SK-N-MC (cell line): ENCODE results near the gene HPCAL1.

ENCODE experiments used
- DNase-seq: peaks from one replicate; pipeline ENCODE4 v3.0.0-alpha.2; 2011; ENCODE audit warnings: low read depth, low spot score
- H3K27ac ChIP-seq: fragments of 200-600 bp; sonication (generic); 2 replicates; pipeline ENCODE4 v1.5.1; 2016; ENCODE audit warnings: mixed run types
- H3K36me3 ChIP-seq: fragments of 200-600 bp; sonication (generic); 2 replicates; pipeline ENCODE4 v1.6.1; 2017; ENCODE audit warnings: antibody characterized with exemption, low read length, mixed read lengths; ENCODE audit not compliant: insufficient read depth
- H3K4me3 ChIP-seq: fragments of 200-600 bp; sonication (generic); 2 replicates; pipeline ENCODE4 v1.5.1; 2016
- H3K9ac ChIP-seq: fragments of 200-600 bp; sonication (generic); 2 replicates; pipeline ENCODE4 v1.8.0; 2017; ENCODE audit warnings: mixed run types, mixed read lengths; ENCODE audit not compliant: insufficient read length
- H3K9me3 ChIP-seq: fragments of 200-600 bp; sonication (generic); 2 replicates; pipeline ENCODE4 v1.6.1; 2017; ENCODE audit warnings: low read depth, mild to moderate bottlenecking, antibody characterized with exemption, low read length, moderate library complexity, mixed read lengths
- EZH2 ChIP-seq: fragments of 200-600 bp; sonication (generic); IDR thresholded peaks from one replicate; pipeline ENCODE4 v1.6.1; 2017; ENCODE audit warnings: antibody characterized with exemption
- FOXP2 ChIP-seq: optimal IDR thresholded peaks from 2 replicates; pipeline ENCODE3; 2011; ENCODE audit warnings: mild to moderate bottlenecking, moderate library complexity; ENCODE audit not compliant: insufficient read depth; ENCODE audit errors: extremely low read length, control extremely low read depth
- POLR2AphosphoS5 ChIP-seq: IDR thresholded peaks from 2 replicates; pipeline ENCODE4 v1.6.1; 2012; ENCODE audit warnings: mild to moderate bottlenecking, low read depth, low read length, borderline replicate concordance

Gene HPCAL1

DNA sequence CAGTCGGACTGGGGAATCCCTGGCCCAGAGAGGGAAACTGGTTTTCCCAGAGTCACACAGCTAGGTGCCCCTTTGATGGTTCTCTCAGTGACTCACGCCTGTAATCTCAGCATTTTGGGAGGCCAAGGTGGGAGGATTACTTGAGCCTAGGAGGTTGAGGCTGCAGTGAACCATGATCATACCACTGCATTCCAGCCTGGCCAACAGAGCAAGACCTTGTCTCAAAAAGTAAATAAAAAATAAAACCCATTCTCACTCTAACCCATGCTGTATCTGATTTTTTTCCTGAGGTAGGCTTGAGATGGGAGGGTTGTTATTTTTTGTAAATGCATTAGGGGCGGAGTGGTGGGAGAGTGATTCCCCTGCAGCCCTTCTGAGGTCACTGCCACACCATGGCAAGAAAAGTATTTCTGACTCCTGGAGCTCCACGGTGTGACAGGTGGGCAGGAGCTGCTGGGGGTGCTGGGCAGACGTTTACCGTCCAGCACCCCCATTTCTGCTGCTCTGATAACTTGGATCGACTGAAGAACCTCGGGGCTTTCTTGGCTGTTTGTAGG lies 60.3 kb downstream of the HPCAL1 start:
- no peak for DNase-seq
- TF ChIP-seq FOXP2: no peak
- TF ChIP-seq EZH2: no peak
- no peak for TF ChIP-seq POLR2AphosphoS5
- Histone ChIP-seq H3K36me3 (no peaks in the 10 kb centered on the region), H3K9ac (no peak overlapping the region), H3K27ac (no peak overlapping the region), H3K4me3 (no peak overlapping the region), H3K9me3 (no peaks in the 10 kb centered on the region)

DNA sequence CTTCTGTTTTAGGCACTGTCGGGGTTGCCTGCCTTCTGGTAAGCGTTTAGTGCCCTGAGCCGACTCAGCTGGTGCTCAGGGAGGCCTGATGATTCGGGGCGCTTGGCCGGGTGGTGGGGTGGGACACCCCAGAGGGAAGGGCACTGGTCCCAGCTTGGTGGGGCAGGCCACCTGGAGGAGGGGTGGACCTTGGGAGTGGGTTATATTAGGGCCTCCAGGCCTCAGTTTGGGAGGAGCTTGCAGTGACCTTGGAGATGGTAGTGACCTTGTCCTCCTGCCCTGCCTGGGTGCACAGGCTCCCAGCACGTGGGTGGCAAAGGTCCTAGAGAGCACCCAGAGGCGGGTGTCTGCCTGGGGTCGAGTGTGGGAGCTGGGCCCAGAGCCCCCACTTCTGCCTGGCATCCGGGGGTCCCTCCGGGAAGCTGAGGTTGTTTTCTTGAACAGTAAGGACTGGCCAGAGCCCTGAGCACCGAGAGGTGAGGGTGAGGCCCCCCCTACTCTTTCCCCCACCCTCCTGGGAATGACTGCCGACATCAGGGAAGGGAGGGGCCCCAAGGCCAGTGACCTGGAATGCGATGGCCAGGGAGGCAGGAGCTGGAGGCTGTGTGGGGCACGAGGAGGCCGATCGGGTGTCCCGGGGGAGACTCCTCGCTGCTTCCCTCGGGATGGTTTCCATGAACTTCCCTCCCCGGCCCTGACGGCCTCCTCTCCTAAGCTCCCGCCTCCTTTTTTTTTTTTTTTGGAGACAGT lies 61.3 kb downstream of the HPCAL1 start:
- no peak for DNase-seq
- H3K36me3 ChIP-seq: no peaks in the 10 kb centered on the region
- H3K9ac ChIP-seq: no peak overlapping the region
- H3K9me3 ChIP-seq: no peaks in the 10 kb centered on the region
- no peak overlapping the region for H3K4me3 ChIP-seq
- no peak overlapping the region for H3K27ac ChIP-seq
- TF ChIP-seq EZH2 (no peak), POLR2AphosphoS5 (no peak), FOXP2 (no peak)

DNA sequence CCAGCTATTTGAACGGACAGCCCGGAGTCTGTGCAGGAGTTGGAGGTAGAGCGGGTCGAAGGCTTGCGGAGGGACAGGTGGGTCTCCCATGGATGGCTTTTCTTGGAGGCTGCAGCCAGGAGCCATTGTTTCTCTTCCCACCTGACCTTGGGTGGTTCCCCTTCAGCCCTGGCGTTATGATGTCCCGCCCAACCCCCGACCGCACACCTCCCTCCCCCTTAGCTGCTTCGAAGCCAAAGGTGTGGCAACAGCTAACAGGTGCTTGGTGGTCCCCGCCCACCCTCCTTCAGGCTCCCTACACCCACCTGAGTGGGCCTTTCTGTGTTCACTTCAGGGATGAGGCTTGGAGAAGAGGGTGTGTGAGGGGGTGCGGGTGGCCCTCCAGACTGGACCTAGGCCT lies 62.7 kb downstream of the HPCAL1 start:
- H3K36me3 ChIP-seq: no peaks in the 10 kb centered on the region
- no peak overlapping the region for H3K4me3 ChIP-seq
- DNase-seq: no peak
- H3K9me3 ChIP-seq: no peaks in the 10 kb centered on the region
- no peak overlapping the region for H3K27ac ChIP-seq
- TF ChIP-seq EZH2 (no peak), FOXP2 (no peak), POLR2AphosphoS5 (no peak)
- no peak overlapping the region for H3K9ac ChIP-seq

DNA sequence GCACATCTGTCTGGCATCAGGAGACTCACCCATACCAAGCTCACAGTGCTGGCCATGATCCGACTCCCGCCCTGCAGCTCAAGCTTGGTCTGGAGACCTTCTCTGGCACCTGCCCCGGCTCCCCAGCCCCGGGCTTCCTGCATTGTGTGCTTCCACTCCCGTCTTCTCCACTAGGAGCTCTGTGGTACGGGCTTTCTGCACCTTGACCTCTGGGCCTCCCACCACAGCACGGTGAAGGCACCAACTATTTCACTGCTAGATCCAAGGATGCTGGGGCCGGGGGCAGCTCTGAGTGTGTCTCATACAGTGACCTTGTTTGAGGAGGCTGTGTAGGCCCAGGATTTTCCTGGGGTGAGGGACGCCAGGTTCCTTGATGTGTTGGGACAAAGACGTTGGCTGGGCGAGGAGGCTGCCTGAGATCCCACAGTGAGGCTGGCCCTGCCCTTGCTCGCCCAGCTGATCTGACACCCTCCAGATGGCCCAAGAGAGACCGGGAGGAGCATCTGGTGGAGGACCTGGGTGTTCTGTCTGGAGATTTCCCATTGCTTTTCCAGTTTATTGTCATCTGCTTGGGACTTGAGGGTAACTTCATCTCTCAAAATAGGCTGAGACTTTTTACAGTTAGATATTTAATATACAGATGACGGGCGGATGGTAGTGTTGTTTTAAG lies 64.0 kb downstream of the HPCAL1 start:
- Histone ChIP-seq H3K4me3 (no peak overlapping the region), H3K27ac (no peak overlapping the region), H3K9ac (no peak overlapping the region), H3K9me3 (no peaks in the 10 kb centered on the region), H3K36me3 (no peaks in the 10 kb centered on the region)
- TF ChIP-seq EZH2 (no peak), FOXP2 (no peak)
- DNase-seq: no peak

DNA sequence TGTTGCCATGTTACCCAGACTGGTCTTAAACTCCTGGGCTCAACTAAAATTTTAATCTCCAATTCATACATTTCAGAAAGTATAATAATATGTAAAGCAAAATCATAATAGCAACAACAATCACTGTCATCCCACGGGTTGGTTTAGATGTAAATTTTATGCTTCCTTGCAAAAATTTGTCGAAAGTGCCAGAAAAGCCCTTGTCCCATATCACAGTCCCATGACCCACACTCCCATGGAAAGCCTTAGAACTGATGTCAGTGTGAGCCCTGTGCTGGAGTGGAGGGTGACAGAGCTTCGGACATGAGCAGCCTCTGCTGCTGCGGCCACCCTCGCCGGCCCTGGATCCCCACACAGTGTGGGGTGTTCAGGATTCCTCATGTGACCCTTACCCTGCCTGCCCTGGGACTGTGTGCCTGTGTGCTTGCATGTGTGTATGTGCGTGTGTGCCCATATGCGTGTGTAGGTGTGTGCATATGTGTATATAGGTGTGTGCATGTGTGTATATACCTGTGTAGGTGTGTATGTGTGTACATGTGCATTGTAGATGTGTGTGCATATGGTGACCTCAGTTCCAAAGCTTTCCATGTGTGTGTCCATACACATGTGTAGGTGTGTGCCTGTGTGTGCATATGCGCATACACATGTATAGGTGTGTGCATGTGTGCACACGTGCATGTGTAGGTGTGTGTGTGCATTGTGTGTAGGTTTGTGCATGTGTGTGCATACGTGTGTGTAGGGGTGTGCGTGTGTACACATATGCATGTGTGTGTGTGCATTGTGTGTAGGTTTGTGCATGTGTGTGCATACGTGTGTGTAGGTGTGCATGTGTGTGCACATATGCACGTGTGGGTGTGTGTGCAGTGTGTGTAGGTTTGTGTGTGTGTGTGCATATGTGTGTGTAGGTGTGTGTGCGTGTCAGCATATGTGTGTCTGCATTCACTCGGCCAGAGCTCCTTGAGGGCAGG lies 65.1 kb downstream of the HPCAL1 start:
- Histone ChIP-seq H3K9me3 (no peaks in the 10 kb centered on the region), H3K27ac (no peak overlapping the region), H3K9ac (no peak overlapping the region), H3K36me3 (no peaks in the 10 kb centered on the region), H3K4me3 (no peak overlapping the region)
- DNase-seq: no peak
- TF ChIP-seq POLR2AphosphoS5 (no peak), FOXP2 (no peak), EZH2 (no peak)

DNA sequence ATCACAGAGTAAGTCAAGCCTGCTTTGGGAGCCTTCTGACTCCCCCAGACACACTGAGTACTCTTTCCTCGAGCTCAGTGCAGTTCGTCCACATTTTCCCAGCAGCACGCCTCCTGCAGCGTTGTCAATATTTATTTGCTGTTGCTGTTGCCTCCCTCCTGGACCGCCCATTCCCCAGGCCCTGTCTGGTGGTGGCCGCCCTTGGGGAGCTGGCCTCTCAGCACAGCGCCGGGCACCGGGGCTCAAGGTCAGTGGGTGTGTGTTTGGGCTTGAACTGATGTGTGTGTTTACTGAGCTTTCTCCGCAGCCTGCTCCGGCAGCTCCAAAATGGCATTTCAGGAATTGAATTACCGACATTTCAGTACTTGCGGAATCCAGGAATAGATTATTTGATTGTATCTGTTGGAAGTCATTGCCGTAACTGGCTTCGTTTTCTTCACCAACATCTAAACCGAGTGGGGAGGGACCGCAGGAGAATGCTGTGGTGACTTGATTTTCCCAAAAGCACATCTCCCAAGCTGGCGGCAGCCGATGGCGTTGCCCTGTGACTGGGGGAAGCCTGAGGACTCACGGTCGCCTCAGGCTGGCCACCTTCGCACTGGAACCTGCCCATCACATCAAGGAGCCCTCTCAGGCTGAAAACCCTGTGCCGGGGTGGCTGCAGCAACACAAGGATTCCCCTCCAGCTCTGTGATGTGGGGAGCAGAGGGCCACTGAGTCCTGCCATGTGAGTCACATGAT lies 66.0 kb downstream of the HPCAL1 start:
- Histone ChIP-seq H3K27ac (no peak overlapping the region), H3K4me3 (no peak overlapping the region), H3K9ac (no peak overlapping the region), H3K36me3 (no peaks in the 10 kb centered on the region), H3K9me3 (no peaks in the 10 kb centered on the region)
- DNase-seq: no peak
- no peak for TF ChIP-seq EZH2
- no peak for TF ChIP-seq FOXP2
- TF ChIP-seq POLR2AphosphoS5: no peak

DNA sequence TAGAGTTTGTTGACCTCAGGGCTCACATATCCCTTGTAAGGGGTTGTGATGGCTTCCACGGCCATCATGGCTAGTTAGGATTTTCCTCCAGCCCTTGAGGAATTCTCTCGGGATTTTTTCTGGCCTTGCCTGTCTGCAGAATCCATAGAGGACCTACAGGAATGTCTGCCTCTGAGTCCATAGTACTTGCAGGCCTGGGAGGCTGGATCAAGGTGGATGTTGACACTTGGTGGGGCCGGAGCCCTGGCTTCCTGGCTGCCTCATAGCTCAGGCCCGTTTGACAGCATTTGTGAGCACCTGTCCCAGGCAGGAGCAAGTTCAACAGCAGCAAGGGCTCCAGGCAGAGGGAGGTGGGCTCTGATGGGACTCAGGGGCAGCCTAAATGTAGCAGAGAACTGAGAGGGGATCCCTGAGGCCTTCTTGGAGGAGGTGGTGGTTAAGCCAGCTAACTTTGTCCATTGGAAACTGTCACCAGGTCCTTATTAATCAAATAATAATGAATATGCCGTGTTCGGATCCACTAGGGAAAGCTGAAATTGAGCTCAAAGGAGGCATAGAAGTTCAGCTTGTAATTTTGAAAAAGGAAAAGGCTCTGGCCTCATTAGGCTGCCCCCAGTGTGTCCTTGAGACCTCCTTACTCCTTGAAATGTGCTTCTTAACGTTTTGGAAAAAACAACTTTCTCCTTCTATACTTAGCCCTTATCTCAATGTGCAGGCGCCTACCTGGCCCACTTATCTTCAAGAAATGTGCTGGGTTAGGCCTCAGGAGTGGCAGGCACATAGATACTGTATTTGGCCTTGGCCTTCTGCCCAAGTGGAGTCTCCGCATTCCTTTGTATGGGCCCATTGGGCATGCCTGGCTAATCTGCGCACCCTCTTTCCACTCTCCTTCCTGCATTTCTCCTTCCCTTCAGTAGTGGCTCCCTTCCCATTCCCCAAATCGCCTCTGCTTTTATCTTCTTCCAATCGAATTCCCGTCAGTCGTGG lies 66.9 kb downstream of the HPCAL1 start:
- no peaks in the 10 kb centered on the region for H3K9me3 ChIP-seq
- no peak overlapping the region for H3K27ac ChIP-seq
- H3K36me3 ChIP-seq: no peaks in the 10 kb centered on the region

More for the DNA sequence above, 66.9 kb downstream of the HPCAL1 start:
- no peak for DNase-seq
- TF ChIP-seq EZH2 (no peak), POLR2AphosphoS5 (no peak), FOXP2 (no peak)
- Histone ChIP-seq H3K4me3 (no peak overlapping the region), H3K9ac (no peak overlapping the region)
